ENCODE results near the gene KCNJ10. TPM values are rescaled to one million over a fixed set of nuclear protein-coding genes. Genes with fewer than 3 reads are reported as not detected.

The KCNJ10 gene
- total and polyA plus RNA-seq, 2 of the 13 experiments (the other 11 are each of a cell fraction or from before 2014, with no cell fraction given) = 4.4 to 10.3 TPM

DNA sequence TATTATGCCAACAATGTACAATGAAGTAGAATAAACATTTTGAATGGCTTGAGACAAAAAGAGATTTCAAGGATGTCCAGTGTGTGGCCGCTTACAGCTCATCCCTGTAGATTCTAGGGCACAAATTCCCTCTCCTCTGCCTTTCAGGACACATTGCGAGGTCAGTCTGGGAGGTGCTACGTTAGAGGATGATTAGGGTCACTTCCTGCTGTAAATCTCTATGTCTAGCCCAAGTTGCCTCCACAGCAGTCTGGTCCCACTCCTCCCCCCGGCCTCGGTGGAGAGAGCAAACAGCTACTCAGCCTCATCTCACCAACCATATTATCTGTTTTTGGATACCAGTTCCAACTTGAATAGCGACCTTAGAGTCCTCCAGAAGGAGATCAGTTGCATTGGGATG is 17.0 kb downstream of the KCNJ10 start (continued):
- TF ChIP-seq ZNF780A (CRISPR knock-in tag; IDR thresholded peaks at IDR 0.05) (no peak), GATAD1 (CRISPR knock-in tag; IDR thresholded peaks at IDR 0.05) (no peak), GTF2F1 (IDR thresholded peaks at IDR 0.05; ENCODE audit: low read length) (no peak), ZNF282 (IDR thresholded peaks at IDR 0.05; ENCODE audit: partially characterized antibody) (no peak), ZBTB3 (CRISPR knock-in tag; IDR thresholded peaks at IDR 0.05; ENCODE audit: borderline replicate concordance, low read depth) (no peak), BORCS8-MEF2B (CRISPR knock-in tag; IDR thresholded peaks at IDR 0.05) (no peak), FOXA1 (IDR thresholded peaks at IDR 0.05) (no peak), FOXA1 (CRISPR knock-in tag; IDR thresholded peaks at IDR 0.05) (no peak), STAG1 (CRISPR knock-in tag; IDR thresholded peaks at IDR 0.05) (no peak), ZNF136 (CRISPR knock-in tag; IDR thresholded peaks at IDR 0.05; ENCODE audit: low read depth) (no peak), ETV5 (CRISPR knock-in tag; IDR thresholded peaks at IDR 0.05; ENCODE audit: borderline replicate concordance) (peak; percentile 23; the same call in 1 of the 2 replicates), ZBTB7A (CRISPR knock-in tag; IDR thresholded peaks at IDR 0.05) (no peak), AKAP8 (CRISPR knock-in tag; IDR thresholded peaks at IDR 0.05) (no peak), YY1 (IDR thresholded peaks at IDR 0.05; ENCODE audit: insufficient read depth, insufficient replicate concordance, low read depth, low read length) (no peak), SOX6 (IDR thresholded peaks at IDR 0.05) (no peak), SOX6 (CRISPR knock-in tag; IDR thresholded peaks at IDR 0.05) (no peak), ONECUT2 (CRISPR knock-in tag; IDR thresholded peaks at IDR 0.05) (no peak), BRD4 (CRISPR knock-in tag; IDR thresholded peaks at IDR 0.05) (no peak), ZFP82 (CRISPR knock-in tag; IDR thresholded peaks at IDR 0.05; ENCODE audit: borderline replicate concordance) (no peak), ZSCAN21 (CRISPR knock-in tag; IDR thresholded peaks at IDR 0.05; ENCODE audit: borderline replicate concordance) (no peak), CC2D1A (CRISPR knock-in tag; IDR thresholded peaks at IDR 0.05) (no peak)
- TF ChIP-seq, protein P1, sequence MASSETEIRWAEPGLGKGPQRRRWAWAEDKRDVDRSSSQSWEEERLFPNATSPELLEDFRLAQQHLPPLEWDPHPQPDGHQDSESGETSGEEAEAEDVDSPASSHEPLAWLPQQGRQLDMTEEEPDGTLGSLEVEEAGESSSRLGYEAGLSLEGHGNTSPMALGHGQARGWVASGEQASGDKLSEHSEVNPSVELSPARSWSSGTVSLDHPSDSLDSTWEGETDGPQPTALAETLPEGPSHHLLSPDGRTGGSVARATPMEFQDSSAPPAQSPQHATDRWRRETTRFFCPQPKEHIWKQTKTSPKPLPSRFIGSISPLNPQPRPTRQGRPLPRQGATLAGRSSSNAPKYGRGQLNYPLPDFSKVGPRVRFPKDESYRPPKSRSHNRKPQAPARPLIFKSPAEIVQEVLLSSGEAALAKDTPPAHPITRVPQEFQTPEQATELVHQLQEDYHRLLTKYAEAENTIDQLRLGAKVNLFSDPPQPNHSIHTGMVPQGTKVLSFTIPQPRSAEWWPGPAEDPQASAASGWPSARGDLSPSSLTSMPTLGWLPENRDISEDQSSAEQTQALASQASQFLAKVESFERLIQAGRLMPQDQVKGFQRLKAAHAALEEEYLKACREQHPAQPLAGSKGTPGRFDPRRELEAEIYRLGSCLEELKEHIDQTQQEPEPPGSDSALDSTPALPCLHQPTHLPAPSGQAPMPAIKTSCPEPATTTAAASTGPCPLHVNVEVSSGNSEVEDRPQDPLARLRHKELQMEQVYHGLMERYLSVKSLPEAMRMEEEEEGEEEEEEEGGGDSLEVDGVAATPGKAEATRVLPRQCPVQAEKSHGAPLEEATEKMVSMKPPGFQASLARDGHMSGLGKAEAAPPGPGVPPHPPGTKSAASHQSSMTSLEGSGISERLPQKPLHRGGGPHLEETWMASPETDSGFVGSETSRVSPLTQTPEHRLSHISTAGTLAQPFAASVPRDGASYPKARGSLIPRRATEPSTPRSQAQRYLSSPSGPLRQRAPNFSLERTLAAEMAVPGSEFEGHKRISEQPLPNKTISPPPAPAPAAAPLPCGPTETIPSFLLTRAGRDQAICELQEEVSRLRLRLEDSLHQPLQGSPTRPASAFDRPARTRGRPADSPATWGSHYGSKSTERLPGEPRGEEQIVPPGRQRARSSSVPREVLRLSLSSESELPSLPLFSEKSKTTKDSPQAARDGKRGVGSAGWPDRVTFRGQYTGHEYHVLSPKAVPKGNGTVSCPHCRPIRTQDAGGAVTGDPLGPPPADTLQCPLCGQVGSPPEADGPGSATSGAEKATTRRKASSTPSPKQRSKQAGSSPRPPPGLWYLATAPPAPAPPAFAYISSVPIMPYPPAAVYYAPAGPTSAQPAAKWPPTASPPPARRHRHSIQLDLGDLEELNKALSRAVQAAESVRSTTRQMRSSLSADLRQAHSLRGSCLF (CRISPR knock-in tag; IDR thresholded peaks at IDR 0.05; ENCODE audit: borderline replicate concordance) = no peak
- TF ChIP-seq, protein P2, sequence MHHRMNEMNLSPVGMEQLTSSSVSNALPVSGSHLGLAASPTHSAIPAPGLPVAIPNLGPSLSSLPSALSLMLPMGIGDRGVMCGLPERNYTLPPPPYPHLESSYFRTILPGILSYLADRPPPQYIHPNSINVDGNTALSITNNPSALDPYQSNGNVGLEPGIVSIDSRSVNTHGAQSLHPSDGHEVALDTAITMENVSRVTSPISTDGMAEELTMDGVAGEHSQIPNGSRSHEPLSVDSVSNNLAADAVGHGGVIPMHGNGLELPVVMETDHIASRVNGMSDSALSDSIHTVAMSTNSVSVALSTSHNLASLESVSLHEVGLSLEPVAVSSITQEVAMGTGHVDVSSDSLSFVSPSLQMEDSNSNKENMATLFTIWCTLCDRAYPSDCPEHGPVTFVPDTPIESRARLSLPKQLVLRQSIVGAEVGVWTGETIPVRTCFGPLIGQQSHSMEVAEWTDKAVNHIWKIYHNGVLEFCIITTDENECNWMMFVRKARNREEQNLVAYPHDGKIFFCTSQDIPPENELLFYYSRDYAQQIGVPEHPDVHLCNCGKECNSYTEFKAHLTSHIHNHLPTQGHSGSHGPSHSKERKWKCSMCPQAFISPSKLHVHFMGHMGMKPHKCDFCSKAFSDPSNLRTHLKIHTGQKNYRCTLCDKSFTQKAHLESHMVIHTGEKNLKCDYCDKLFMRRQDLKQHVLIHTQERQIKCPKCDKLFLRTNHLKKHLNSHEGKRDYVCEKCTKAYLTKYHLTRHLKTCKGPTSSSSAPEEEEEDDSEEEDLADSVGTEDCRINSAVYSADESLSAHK (CRISPR knock-in tag; IDR thresholded peaks at IDR 0.05; ENCODE audit: borderline replicate concordance) = no peak
- TF ChIP-seq, protein P3, sequence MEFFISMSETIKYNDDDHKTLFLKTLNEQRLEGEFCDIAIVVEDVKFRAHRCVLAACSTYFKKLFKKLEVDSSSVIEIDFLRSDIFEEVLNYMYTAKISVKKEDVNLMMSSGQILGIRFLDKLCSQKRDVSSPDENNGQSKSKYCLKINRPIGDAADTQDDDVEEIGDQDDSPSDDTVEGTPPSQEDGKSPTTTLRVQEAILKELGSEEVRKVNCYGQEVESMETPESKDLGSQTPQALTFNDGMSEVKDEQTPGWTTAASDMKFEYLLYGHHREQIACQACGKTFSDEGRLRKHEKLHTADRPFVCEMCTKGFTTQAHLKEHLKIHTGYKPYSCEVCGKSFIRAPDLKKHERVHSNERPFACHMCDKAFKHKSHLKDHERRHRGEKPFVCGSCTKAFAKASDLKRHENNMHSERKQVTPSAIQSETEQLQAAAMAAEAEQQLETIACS (CRISPR knock-in tag; IDR thresholded peaks at IDR 0.05) = no peak
- TF ChIP-seq, protein P4, sequence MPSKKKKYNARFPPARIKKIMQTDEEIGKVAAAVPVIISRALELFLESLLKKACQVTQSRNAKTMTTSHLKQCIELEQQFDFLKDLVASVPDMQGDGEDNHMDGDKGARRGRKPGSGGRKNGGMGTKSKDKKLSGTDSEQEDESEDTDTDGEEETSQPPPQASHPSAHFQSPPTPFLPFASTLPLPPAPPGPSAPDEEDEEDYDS (CRISPR knock-in tag; IDR thresholded peaks at IDR 0.05) = no peak

Measured in HepG2 (cell line).